GM12878 (cell line): Measurements from ENCODE around the gene SCIN. TPM values are rescaled to one million over a fixed set of nuclear protein-coding genes. Genes with fewer than 3 reads are reported as not detected.

Experiments
- ATAC-seq: fragments of 200-7000 bp; cut with Tn5 transposase; 3 replicates; pipeline ENCODE4 v1.9.1; 2020; ENCODE audit warnings: mild to moderate bottlenecking, moderate library complexity
- BruUV-seq: library from RNA; stranded (reverse); fragments of 400-500 nt; replicated peaks from 2 replicates; lab custom pipeline; 2021; lab: Mats Ljungman, UMichigan
- CTCF ChIA-PET: fragments of 300-600 bp; sonication (Branson Sonifier 250); formaldehyde crosslinking; extraction: SDS; loops from one replicate; lab custom pipeline; 2021; ENCODE audit warnings: inconsistent platforms; lab: Yijun Ruan, JAX
- POLR2A ChIA-PET: fragments of 350-600 bp; formaldehyde crosslinking; extraction: SDS; loops from one replicate; lab custom pipeline; 2021; ENCODE audit warnings: inconsistent platforms; lab: Charles Lee
- RAD21 ChIA-PET: fragments of 300-600 bp; sonication (Branson Sonifier 250); formaldehyde crosslinking; loops from one replicate; lab custom pipeline; 2023; ENCODE audit warnings: antibody characterized with exemption; ENCODE audit not compliant: unreplicated experiment; lab: Charles Lee
- SMC1A ChIA-PET: fragments of 300-600 bp; sonication (Branson Sonifier 250); formaldehyde crosslinking; loops from one replicate; lab custom pipeline; 2023; ENCODE audit not compliant: unreplicated experiment, uncharacterized antibody; lab: Charles Lee
- DNase-seq: peaks from one replicate; pipeline ENCODE4 v3.0.0-alpha.2; 2011; ENCODE audit warnings: low read depth, low spot score
- FAIRE-seq: peaks from 3 replicates; lab custom pipeline; 2011; peaks lifted over from hg19 to GRCh38; lab: Jason Lieb, UNC
- H2AFZ ChIP-seq: 2 replicates; pipeline ENCODE4 v1.6.0; 2011; ENCODE audit warnings: low read depth, low read length, control low read depth; ENCODE audit not compliant: control insufficient read depth
- H3K27ac ChIP-seq: 2 replicates; pipeline ENCODE4 v1.5.1; 2011; ENCODE audit warnings: control low read depth; ENCODE audit not compliant: control insufficient read depth, insufficient read depth
- H3K27me3 ChIP-seq, 2 experiments: replicated peaks in 1 of 2; 2 replicates each; pipeline versions ENCODE4 v1.6.0 to v1.6.1; 2011; ENCODE audit warnings: low read length in 1 of 2; ENCODE audit not compliant: control insufficient read depth in 2 of 2, insufficient read depth in 2 of 2
- H3K36me3 ChIP-seq, 2 experiments: 2 replicates each; pipeline ENCODE4 v1.5.1; 2011; ENCODE audit warnings: low read length in 1 of 2; ENCODE audit not compliant: control insufficient read depth in 2 of 2, insufficient read depth in 2 of 2
- H3K4me1 ChIP-seq: 2 replicates; pipeline ENCODE4 v1.6.1; 2011; ENCODE audit warnings: mild to moderate bottlenecking, low read length, moderate library complexity, mixed read lengths; ENCODE audit not compliant: control insufficient read depth, insufficient read depth
- H3K4me2 ChIP-seq: 2 replicates; pipeline ENCODE4 v1.6.0; 2011; ENCODE audit warnings: control low read depth; ENCODE audit not compliant: control insufficient read depth, insufficient read depth
- H3K4me3 ChIP-seq: fragments of 200-600 bp; sonication (generic); 2 replicates; pipeline ENCODE4 v1.5.1; 2016
- H3K79me2 ChIP-seq: 2 replicates; pipeline ENCODE4 v1.6.0; 2011; ENCODE audit warnings: low read length; ENCODE audit not compliant: control insufficient read depth, insufficient read depth
- H3K9ac ChIP-seq: 2 replicates; pipeline ENCODE4 v1.8.0; 2011; ENCODE audit warnings: low read length, control low read depth, mixed read lengths; ENCODE audit not compliant: control insufficient read depth, insufficient read depth
- H3K9me3 ChIP-seq: replicated peaks from 3 replicates; pipeline ENCODE4 v1.5.1; 2011; ENCODE audit warnings: mild to moderate bottlenecking, low read length; ENCODE audit not compliant: control insufficient read depth, insufficient read depth
- H4K20me1 ChIP-seq: 2 replicates; pipeline ENCODE4 v1.6.0; 2011; ENCODE audit not compliant: control insufficient read depth, insufficient read depth
- CBX3 ChIP-seq: fragments of 200-600 bp; sonication (generic); IDR thresholded peaks from 2 replicates; pipeline ENCODE4 v1.6.1; 2016; ENCODE audit warnings: low read depth, borderline replicate concordance
- FOS ChIP-seq: IDR thresholded peaks from 3 replicates; pipeline ENCODE4 v1.6.1; 2011; ENCODE audit warnings: borderline replicate concordance; ENCODE audit not compliant: insufficient read length; ENCODE audit errors: extremely low read depth
- HDAC2 ChIP-seq: fragments of 200-600 bp; sonication (generic); IDR thresholded peaks from 2 replicates; pipeline ENCODE4 v1.6.1; 2017
- MTA2 ChIP-seq: fragments of 450-650 bp; IDR thresholded peaks from 2 replicates; pipeline ENCODE4 v1.6.1; 2016; ENCODE audit warnings: low read depth, mild to moderate bottlenecking, moderate library complexity
- NBN ChIP-seq: fragments of 450-650 bp; IDR thresholded peaks from 2 replicates; pipeline ENCODE4 v1.6.1; 2016
- NFYA ChIP-seq: IDR thresholded peaks from 2 replicates; pipeline ENCODE4 v1.6.1; 2011; ENCODE audit warnings: low read depth, mild to moderate bottlenecking, low read length, improper control_type of control experiment, borderline replicate concordance
- NR2F1 ChIP-seq: fragments of 450-650 bp; conservative IDR thresholded peaks from 2 replicates; pipeline ENCODE4 v1.6.1; 2017; ENCODE audit warnings: mild to moderate bottlenecking
- RAD21 ChIP-seq: IDR thresholded peaks from 2 replicates; pipeline ENCODE4 v1.6.1; 2011; ENCODE audit warnings: mild to moderate bottlenecking, low read depth, low read length, moderate library complexity; ENCODE audit not compliant: insufficient read depth
- RBBP5 ChIP-seq: fragments of 200-600 bp; sonication (generic); conservative IDR thresholded peaks from 2 replicates; pipeline ENCODE4 v1.6.1; 2016
- RELA ChIP-seq: fragments of 450-650 bp; IDR thresholded peaks from 2 replicates; pipeline ENCODE4 v1.8.0; 2014; ENCODE audit warnings: borderline replicate concordance; ENCODE audit not compliant: partially characterized antibody
- SIX5 ChIP-seq: IDR thresholded peaks from 2 replicates; pipeline ENCODE4 v1.6.1; 2011; ENCODE audit warnings: mild to moderate bottlenecking, low read depth, low read length, moderate library complexity; ENCODE audit not compliant: severe bottlenecking
- SMC3 ChIP-seq: IDR thresholded peaks from 2 replicates; pipeline ENCODE4 v1.6.1; 2011; ENCODE audit warnings: low read length, improper control_type of control experiment, borderline replicate concordance
- YY1 ChIP-seq: IDR thresholded peaks from 2 replicates; pipeline ENCODE4 v1.6.1; 2011; ENCODE audit warnings: low read depth, mild to moderate bottlenecking, low read length
- ZNF217 ChIP-seq: fragments of 450-650 bp; IDR thresholded peaks from 2 replicates; pipeline ENCODE4 v1.6.1; 2017; ENCODE audit warnings: antibody characterized with exemption, mild to moderate bottlenecking
- ZNF274 ChIP-seq: IDR thresholded peaks from one replicate; pipeline ENCODE4 v1.8.0; 2011; ENCODE audit not compliant: insufficient read length, insufficient read depth
- WGBS: methylation state at CpG from one replicate; pipeline ENCODE4 v1.1.6; 2016; ENCODE audit warnings: low lambda C conversion rate; ENCODE audit not compliant: insufficient replicate concordance, insufficient coverage; ENCODE audit errors: missing lambda C conversion rate; 5-methylcytosine and 5-hydroxymethylcytosine counted together
- in situ Hi-C: fragments of 300-500 bp; cut with MboI; formaldehyde crosslinking; loops from 9 replicates; pipeline ENCODE4 v1.14.3; 2018; ENCODE audit warnings: mixed read lengths
- intact Hi-C: fragments of 100-400 bp; cut with micrococcal nuclease; formaldehyde crosslinking; loops from one replicate; pipeline ENCODE4 v1.14.2; 2022; ENCODE audit not compliant: unreplicated experiment
- polyA plus RNA-seq, 11 experiments: library from polyadenylated mRNA; depleted of rRNA in 4 of 11; unstranded in 6 of 11; stranded (reverse) in 5 of 11; fragments of >200 nt; fragmentation: Nextera tagmentation in 4 of 11; fragmentation: Illumina TruSeq in 1 of 11; extraction: Ambion mirVana in 4 of 11; extraction: Trizol in 1 of 11; gene quantifications; 1 replicate in 1 of 11; 2 replicates in 10 of 11; pipeline versions ENCODE4 v1.2.1 to v1.2.3, GENCODE V29; 2011 to 2016; ENCODE audit warnings: inconsistent platforms in 2 of 11, missing spikeins in 2 of 11, low read depth in 1 of 11
- total RNA-seq, 4 experiments: library from RNA; depleted of rRNA in 3 of 4; stranded (reverse); fragments of >200 nt in 3 of 4; fragmentation: Illumina TruSeq in 1 of 4; extraction: Trizol in 1 of 4; gene quantifications; 2 replicates each; pipeline versions ENCODE4 v1.2.1 to v1.2.3, GENCODE V29; 2013 to 2021
- TF ChIP-seq, protein P1 (sequence below): fragments of 450-650 bp; IDR thresholded peaks from 2 replicates; pipeline ENCODE4 v1.6.1; 2017; ENCODE audit warnings: mild to moderate bottlenecking, moderate library complexity

Gene SCIN
- total and polyA plus RNA-seq, 10 of the 15 experiments (the other 5 are each of a cell fraction or from before 2014, with no cell fraction given), result 0.23 to 2.1 (median 1.0) TPM

DNA sequence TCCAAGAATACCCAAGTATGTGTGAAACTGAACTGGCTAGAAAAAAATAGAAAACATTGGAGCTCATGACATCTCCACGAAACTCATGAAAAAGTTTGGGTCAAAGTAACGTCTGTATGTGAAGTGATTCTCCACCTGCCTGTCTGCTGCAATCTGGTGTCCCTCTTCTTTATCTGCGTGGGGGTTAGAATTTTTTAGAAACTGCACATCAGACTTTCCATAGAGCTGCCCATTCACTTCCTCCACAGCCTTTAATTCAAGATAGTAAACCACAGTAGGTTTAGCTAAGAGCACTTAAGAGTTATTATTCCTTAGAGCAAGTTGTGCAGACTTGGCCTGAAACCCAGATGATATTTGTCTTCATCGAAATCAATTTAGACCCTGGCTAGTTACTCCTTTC is 55.3 kb downstream of the SCIN start:
- 0% methylated on average over 4 of the region's 4 CpGs for WGBS
- H3K4me3 ChIP-seq, result no peak overlapping the region
- no peak overlapping the region for H3K4me2 ChIP-seq
- no peaks in the 10 kb centered on the region for H3K27me3 ChIP-seq
- H3K4me1 ChIP-seq, result no peaks in the 10 kb centered on the region
- no peak for TF ChIP-seq SMC3
- TF ChIP-seq RELA, result no peak
- no peak for TF ChIP-seq ZNF274
- no peak for TF ChIP-seq MTA2
- TF ChIP-seq CBX3, result no peak
- TF ChIP-seq, protein P1, sequence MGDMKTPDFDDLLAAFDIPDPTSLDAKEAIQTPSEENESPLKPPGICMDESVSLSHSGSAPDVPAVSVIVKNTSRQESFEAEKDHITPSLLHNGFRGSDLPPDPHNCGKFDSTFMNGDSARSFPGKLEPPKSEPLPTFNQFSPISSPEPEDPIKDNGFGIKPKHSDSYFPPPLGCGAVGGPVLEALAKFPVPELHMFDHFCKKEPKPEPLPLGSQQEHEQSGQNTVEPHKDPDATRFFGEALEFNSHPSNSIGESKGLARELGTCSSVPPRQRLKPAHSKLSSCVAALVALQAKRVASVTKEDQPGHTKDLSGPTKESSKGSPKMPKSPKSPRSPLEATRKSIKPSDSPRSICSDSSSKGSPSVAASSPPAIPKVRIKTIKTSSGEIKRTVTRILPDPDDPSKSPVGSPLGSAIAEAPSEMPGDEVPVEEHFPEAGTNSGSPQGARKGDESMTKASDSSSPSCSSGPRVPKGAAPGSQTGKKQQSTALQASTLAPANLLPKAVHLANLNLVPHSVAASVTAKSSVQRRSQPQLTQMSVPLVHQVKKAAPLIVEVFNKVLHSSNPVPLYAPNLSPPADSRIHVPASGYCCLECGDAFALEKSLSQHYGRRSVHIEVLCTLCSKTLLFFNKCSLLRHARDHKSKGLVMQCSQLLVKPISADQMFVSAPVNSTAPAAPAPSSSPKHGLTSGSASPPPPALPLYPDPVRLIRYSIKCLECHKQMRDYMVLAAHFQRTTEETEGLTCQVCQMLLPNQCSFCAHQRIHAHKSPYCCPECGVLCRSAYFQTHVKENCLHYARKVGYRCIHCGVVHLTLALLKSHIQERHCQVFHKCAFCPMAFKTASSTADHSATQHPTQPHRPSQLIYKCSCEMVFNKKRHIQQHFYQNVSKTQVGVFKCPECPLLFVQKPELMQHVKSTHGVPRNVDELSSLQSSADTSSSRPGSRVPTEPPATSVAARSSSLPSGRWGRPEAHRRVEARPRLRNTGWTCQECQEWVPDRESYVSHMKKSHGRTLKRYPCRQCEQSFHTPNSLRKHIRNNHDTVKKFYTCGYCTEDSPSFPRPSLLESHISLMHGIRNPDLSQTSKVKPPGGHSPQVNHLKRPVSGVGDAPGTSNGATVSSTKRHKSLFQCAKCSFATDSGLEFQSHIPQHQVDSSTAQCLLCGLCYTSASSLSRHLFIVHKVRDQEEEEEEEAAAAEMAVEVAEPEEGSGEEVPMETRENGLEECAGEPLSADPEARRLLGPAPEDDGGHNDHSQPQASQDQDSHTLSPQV, result no peak
- TF ChIP-seq FOS, result no peak
- TF ChIP-seq NBN, result no peak
- TF ChIP-seq RAD21, result no peak
- TF ChIP-seq SIX5, result no peak
- no peak for TF ChIP-seq RBBP5
- TF ChIP-seq NR2F1, result no peak
- no peak for TF ChIP-seq HDAC2
- TF ChIP-seq ZNF217, result no peak
- TF ChIP-seq YY1, result no peak
- TF ChIP-seq NFYA, result no peak
- TF ChIP-seq, all 136 proteins: peak for 0
- DNase-seq, result no peak
- RAD21 ChIA-PET, result interaction anchor here (1.0 kb wide), 1 partner anchor 101 kb away, joined by 4 read pairs; no protein-coding TSS in a partner anchor
- no peaks in the 10 kb centered on the region for H3K9me3 ChIP-seq
- H3K27ac ChIP-seq, result no peak overlapping the region
- FAIRE-seq, result no peak
- H3K9ac ChIP-seq, result no peak overlapping the region
- no peaks in the 10 kb centered on the region for H3K36me3 ChIP-seq
- no peak for ATAC-seq
- no peaks in the 10 kb centered on the region for H3K79me2 ChIP-seq
- intact Hi-C loops (no loop called here), in situ Hi-C loops (loop anchor here (5.0 kb wide), 1 partner anchor 104 kb away; no protein-coding TSS in a partner anchor)
- H2AFZ ChIP-seq, result no peak overlapping the region
- POLR2A ChIA-PET, result no interaction called here
- no peaks in the 10 kb centered on the region for H4K20me1 ChIP-seq
- SMC1A ChIA-PET, result interaction anchor here (0.9 to 2.2 kb wide), 3 partner anchors 19 to 167 kb away, joined by 3 to 8 read pairs (median 3); no protein-coding TSS in a partner anchor
- BruUV-seq, result no TSS peak
- CTCF ChIA-PET, result interaction anchor here (0.9 to 4.3 kb wide), 3 partner anchors 10 to 641 kb away, joined by 3 to 24 read pairs (median 6); no protein-coding TSS in a partner anchor
